Measurements from ENCODE around the gene MANSC1. TPM values are rescaled to one million over a fixed set of nuclear protein-coding genes. Genes with fewer than 3 reads are reported as not detected.

The MANSC1 gene
- total and polyA plus RNA-seq, 2 donors (not counting 1 experiment from before 2014, with no cell fraction given) = 0.09 to 0.32 TPM

GRCh38 chr12:12350868-12351463 lies 924 bp upstream of the MANSC1 start:
- H3K4me1 ChIP-seq (ENCODE audit: control insufficient read depth in 2 of 2, insufficient read depth in 2 of 2, low read length in 2 of 2) = peaks cover 11 to 16% of the 10 kb centered on the region in 2 donors
- Mint-ChIP-seq H3K27ac (peak overlapping the region; percentile 20), H3K27me3 (peaks cover 5% of the 10 kb centered on the region), H3K4me1 (peaks cover 18% of the 10 kb centered on the region), H3K4me3 (peak overlapping the region; percentile 83), H3K9me3 (ENCODE audit: insufficient read depth) (no peaks in the 10 kb centered on the region)
- H2AFZ ChIP-seq (ENCODE audit: insufficient read depth, low read depth, low read length, poor library complexity, severe bottlenecking) = no peak overlapping the region
- 100% methylated on average over 1 of the region's 3 CpGs for WGBS (ENCODE audit: insufficient coverage)
- ATAC-seq (ENCODE audit: low read depth) = no peak
- peak overlapping the region; percentile 81 for H3K4me2 ChIP-seq (replicated peaks; ENCODE audit: low read depth, low read length, poor library complexity, severe bottlenecking)
- intact Hi-C loops (cut with micrococcal nuclease) = loop anchor here (10.0 kb wide), 2 partner anchors 516 to 616 kb away; no protein-coding TSS in a partner anchor
- no peak overlapping the region for H3K9ac ChIP-seq (ENCODE audit: low read length)
- TF ChIP-seq, protein P1, sequence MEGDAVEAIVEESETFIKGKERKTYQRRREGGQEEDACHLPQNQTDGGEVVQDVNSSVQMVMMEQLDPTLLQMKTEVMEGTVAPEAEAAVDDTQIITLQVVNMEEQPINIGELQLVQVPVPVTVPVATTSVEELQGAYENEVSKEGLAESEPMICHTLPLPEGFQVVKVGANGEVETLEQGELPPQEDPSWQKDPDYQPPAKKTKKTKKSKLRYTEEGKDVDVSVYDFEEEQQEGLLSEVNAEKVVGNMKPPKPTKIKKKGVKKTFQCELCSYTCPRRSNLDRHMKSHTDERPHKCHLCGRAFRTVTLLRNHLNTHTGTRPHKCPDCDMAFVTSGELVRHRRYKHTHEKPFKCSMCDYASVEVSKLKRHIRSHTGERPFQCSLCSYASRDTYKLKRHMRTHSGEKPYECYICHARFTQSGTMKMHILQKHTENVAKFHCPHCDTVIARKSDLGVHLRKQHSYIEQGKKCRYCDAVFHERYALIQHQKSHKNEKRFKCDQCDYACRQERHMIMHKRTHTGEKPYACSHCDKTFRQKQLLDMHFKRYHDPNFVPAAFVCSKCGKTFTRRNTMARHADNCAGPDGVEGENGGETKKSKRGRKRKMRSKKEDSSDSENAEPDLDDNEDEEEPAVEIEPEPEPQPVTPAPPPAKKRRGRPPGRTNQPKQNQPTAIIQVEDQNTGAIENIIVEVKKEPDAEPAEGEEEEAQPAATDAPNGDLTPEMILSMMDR (IDR thresholded peaks at IDR 0.05) = no peak
- no peak for TF ChIP-seq EZH2 (IDR thresholded peaks at IDR 0.05; ENCODE audit: borderline replicate concordance, insufficient read depth, low read depth, low read length, poor library complexity, severe bottlenecking)
- peak overlapping the region in 1 of 5 experiments; percentile 67 for H3K4me3 ChIP-seq (ENCODE audit: control extremely low read depth in 1 of 5, extremely low read depth in 1 of 5, insufficient read depth in 1 of 5, low read depth in 2 of 5, low read length in 4 of 5)
- no peaks in the 10 kb centered on the region for H3K9me3 ChIP-seq (ENCODE audit: control extremely low read depth in 1 of 3, control insufficient read depth in 2 of 3, insufficient read depth in 1 of 3, low read length in 2 of 3)
- H3K27me3 ChIP-seq (replicated peaks in 1 of 4; ENCODE audit: control extremely low read depth in 1 of 4, control insufficient read depth in 3 of 4, insufficient read depth in 4 of 4, low read length in 3 of 4) = no peaks in the 10 kb centered on the region
- DNase-seq = no peak
- H3K36me3 ChIP-seq (replicated peaks in 1 of 2; ENCODE audit: control extremely low read depth in 1 of 2, control insufficient read depth in 1 of 2, extremely low read depth in 1 of 2, insufficient read depth in 2 of 2, low read length in 1 of 2) = no peaks in the 10 kb centered on the region
- ChIA-PET CTCF (interaction anchor here (0.8 to 1.1 kb wide), 3 partner anchors 23 to 486 kb away, joined by 3 to 6 read pairs (median 5); no protein-coding TSS in a partner anchor), POLR2A (no interaction called here)
- H3K27ac ChIP-seq (ENCODE audit: low read length in 2 of 2) = no peak overlapping the region
- no peaks in the 10 kb centered on the region for H3K79me2 ChIP-seq (ENCODE audit: control insufficient read depth, insufficient read depth, low read length)
- H4K20me1 ChIP-seq (ENCODE audit: control insufficient read depth, insufficient read depth, low read length, poor library complexity, severe bottlenecking) = no peaks in the 10 kb centered on the region

DNA sequence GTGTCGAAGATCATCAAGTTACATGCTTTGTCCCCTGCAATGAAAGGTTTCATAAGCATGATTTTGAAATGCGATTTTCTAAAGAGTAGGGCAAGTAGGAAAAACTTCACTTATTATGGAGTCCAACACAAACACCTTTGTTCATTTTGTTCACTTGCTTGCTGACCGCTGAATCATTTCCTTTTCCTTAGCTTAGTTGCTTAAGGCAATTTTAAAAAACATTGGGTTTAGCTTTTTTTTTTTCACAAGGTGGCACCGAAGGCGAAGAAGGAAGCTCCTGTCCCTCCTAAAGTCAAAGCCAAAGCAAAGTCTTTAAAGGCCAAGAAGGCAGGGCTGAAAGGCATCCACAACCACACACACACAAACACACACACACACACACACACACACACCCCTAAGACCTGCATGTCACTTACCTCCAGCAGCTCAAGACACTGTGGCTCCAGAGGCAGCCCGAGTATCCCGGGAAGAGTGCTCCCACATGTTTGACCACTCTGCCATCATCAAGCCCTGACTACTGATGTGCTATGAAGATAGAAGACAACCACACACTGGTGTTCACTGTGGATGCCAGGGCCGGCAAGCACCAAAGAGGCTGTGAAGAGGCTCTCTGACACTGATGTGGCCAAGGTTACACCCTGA lies 11.4 kb downstream of the MANSC1 start:
- TF ChIP-seq, protein P1 (IDR thresholded peaks at IDR 0.05) = no peak
- no peak for TF ChIP-seq EZH2 (IDR thresholded peaks at IDR 0.05; ENCODE audit: borderline replicate concordance, insufficient read depth, low read depth, low read length, poor library complexity, severe bottlenecking)
- CTCF ChIA-PET = interaction anchor here (1.0 to 1.2 kb wide), 2 partner anchors 12 to 398 kb away, joined by 4 to 5 read pairs; no protein-coding TSS in a partner anchor
- POLR2A ChIA-PET = interaction anchor here (0.5 kb wide), 1 partner anchor 697 kb away, joined by 4 read pairs; no protein-coding TSS in a partner anchor
- no peak for DNase-seq
- no peak overlapping the region for H3K27ac ChIP-seq (ENCODE audit: low read length in 2 of 2)
- H3K36me3 ChIP-seq (replicated peaks in 1 of 2; ENCODE audit: control extremely low read depth in 1 of 2, control insufficient read depth in 1 of 2, extremely low read depth in 1 of 2, insufficient read depth in 2 of 2, low read length in 1 of 2) = no peaks in the 10 kb centered on the region
- H3K4me2 ChIP-seq (replicated peaks; ENCODE audit: low read depth, low read length, poor library complexity, severe bottlenecking) = no peak overlapping the region
- peak overlapping the region in 1 of 5 experiments; percentile 31 for H3K4me3 ChIP-seq (ENCODE audit: control extremely low read depth in 1 of 5, extremely low read depth in 1 of 5, insufficient read depth in 1 of 5, low read depth in 2 of 5, low read length in 4 of 5)
- Mint-ChIP-seq H3K4me3 (no peak overlapping the region), H3K27ac (no peak overlapping the region), H3K9me3 (ENCODE audit: insufficient read depth) (no peaks in the 10 kb centered on the region), H3K4me1 (peaks cover 7% of the 10 kb centered on the region), H3K27me3 (no peaks in the 10 kb centered on the region)
- H3K4me1 ChIP-seq (ENCODE audit: control insufficient read depth in 2 of 2, insufficient read depth in 2 of 2, low read length in 2 of 2) = peaks cover 4 to 7% of the 10 kb centered on the region in 2 donors
- 46% methylated on average over 2 of the region's 8 CpGs for WGBS (ENCODE audit: insufficient coverage)
- no peaks in the 10 kb centered on the region for H4K20me1 ChIP-seq (ENCODE audit: control insufficient read depth, insufficient read depth, low read length, poor library complexity, severe bottlenecking)
- ATAC-seq (ENCODE audit: low read depth) = no peak
- intact Hi-C loops (cut with micrococcal nuclease) = no loop called here
- H3K27me3 ChIP-seq (replicated peaks in 1 of 4; ENCODE audit: control extremely low read depth in 1 of 4, control insufficient read depth in 3 of 4, insufficient read depth in 4 of 4, low read length in 3 of 4) = no peaks in the 10 kb centered on the region
- H3K9me3 ChIP-seq (ENCODE audit: control extremely low read depth in 1 of 3, control insufficient read depth in 2 of 3, insufficient read depth in 1 of 3, low read length in 2 of 3) = peaks cover 0 to 4% (median 0%) of the 10 kb centered on the region in 3 donors
- no peaks in the 10 kb centered on the region for H3K79me2 ChIP-seq (ENCODE audit: control insufficient read depth, insufficient read depth, low read length)
- no peak overlapping the region for H2AFZ ChIP-seq (ENCODE audit: insufficient read depth, low read depth, low read length, poor library complexity, severe bottlenecking)
- H3K9ac ChIP-seq (ENCODE audit: low read length) = no peak overlapping the region

Measured in B cell (primary cell).